ENCODE measurements around the gene HS2ST1. TPM values are rescaled to one million over a fixed set of nuclear protein-coding genes. Genes with fewer than 3 reads are reported as not detected.

The HS2ST1 gene
- total and polyA plus RNA-seq, 2 experiments from 2014 or later = 10.1 to 15.2 TPM

DNA sequence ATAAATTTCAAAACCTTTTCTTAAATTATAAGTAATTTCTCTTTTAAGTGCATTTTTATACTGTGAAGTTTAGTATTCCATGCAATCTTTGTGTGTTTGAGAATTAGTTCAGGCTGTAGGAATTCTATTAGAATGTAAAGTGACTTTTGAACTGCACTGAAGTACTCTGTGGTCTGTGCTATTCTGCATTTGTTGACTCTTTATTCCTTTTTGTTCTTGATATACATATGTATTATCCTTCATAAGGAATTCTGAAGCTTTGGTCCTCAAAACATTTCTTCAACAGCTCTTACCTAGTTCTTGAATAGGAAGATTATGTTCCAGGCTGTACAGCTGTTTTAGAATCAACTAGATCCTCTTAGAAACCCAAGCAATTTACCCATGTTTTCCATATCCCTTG is 158.0 kb downstream of the HS2ST1 start:
- no peak for DNase-seq
- Histone ChIP-seq H3K27me3 (replicated peaks; ENCODE audit: insufficient read depth) (no peaks in the 10 kb centered on the region), H3K9ac (no peak overlapping the region), H2AFZ (no peak overlapping the region), H3K9me3 (ENCODE audit: low read depth) (no peaks in the 10 kb centered on the region), H4K20me1 (ENCODE audit: insufficient read depth) (no peaks in the 10 kb centered on the region), H3K36me3 (ENCODE audit: low read depth) (no peaks in the 10 kb centered on the region), H3K4me2 (ENCODE audit: unreplicated experiment) (no peak overlapping the region), H3K27ac (no peak overlapping the region), H3K4me3 (no peak overlapping the region), H3F3A (ENCODE audit: insufficient read depth) (no peaks in the 10 kb centered on the region), H3K4me1 (ENCODE audit: insufficient read depth) (peaks cover 8% of the 10 kb centered on the region), H3K9me2 (ENCODE audit: insufficient read depth) (no peaks in the 10 kb centered on the region), H3K79me2 (ENCODE audit: insufficient read depth) (no peaks in the 10 kb centered on the region)
- in situ Hi-C loops (cut with MboI) = loop anchor here (10.0 kb wide), 1 partner anchor 228 kb away; no protein-coding TSS in a partner anchor
- no peak for TF ChIP-seq EZH2phosphoT487 (IDR thresholded peaks at IDR 0.05; ENCODE audit: insufficient read depth, low read depth)
- no peak for TF ChIP-seq EZH2 (IDR thresholded peaks at IDR 0.05; ENCODE audit: insufficient read depth, poor library complexity, severe bottlenecking)

DNA sequence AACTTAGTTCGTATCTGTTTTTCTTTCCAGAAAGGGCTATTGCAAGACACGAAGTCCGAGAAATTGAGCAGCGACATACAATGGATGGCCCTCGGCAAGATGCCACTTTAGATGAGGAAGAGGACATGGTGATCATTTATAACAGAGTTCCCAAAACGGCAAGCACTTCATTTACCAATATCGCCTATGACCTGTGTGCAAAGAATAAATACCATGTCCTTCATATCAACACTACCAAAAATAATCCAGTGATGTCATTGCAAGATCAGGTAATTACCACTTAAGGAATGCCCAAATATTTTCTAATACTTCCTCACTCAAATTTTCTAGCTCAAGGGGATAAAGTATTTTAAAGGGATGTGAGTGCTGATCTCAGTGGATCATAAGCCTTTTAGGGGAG is 158.5 kb downstream of the HS2ST1 start:
- WGBS, 2 experiments (ENCODE audit: low coverage in 1 of 2, low lambda C conversion rate in 2 of 2, missing lambda C conversion rate in 2 of 2) = 97 to 98% methylated on average over 7 of the region's 7 CpGs
- no peak for TF ChIP-seq EZH2phosphoT487 (IDR thresholded peaks at IDR 0.05; ENCODE audit: insufficient read depth, low read depth)
- TF ChIP-seq EZH2 (IDR thresholded peaks at IDR 0.05; ENCODE audit: insufficient read depth, poor library complexity, severe bottlenecking) = no peak

DNA sequence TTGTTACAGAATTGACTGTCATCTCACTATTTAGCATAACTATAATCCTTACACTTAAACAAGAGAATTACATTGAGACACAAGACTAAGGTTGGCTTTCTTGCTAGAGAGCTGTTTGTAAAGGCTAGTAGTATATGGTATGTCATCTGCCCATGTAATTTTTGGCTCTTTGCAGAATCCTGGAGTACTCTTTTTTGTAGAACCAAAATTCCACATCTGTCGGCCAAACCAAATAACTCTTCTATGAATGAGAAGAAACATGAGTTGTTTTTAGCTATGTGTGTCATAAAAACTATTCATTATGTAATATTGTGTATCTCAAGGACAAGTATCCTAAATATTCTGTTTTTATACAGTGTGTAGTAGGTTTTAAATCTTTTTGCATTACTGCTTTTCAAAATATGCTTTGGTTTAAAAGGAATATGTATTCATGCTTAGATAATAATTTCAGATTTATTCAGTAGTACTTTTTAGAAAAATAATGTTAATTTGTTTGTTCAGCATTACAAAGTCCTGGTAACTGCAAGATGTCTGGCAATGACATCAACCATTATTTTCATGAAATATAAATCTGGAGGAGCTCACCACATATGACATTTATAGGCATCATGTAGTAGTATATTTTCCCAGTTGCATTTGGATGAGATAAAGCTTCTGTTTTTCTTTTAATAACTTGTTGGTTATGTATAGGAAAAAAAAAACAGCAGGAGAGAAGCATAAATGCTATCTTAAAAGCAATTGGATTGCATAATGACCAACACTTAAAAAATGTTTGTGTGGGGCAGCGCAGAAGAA is 159.8 kb downstream of the HS2ST1 start:
- H4K20me1 ChIP-seq (ENCODE audit: insufficient read depth) = no peaks in the 10 kb centered on the region
- H3K27ac ChIP-seq = no peak overlapping the region
- no peak overlapping the region for H2AFZ ChIP-seq
- no peaks in the 10 kb centered on the region for H3K27me3 ChIP-seq (replicated peaks; ENCODE audit: insufficient read depth)
- H3K9ac ChIP-seq = no peak overlapping the region
- H3K36me3 ChIP-seq (ENCODE audit: low read depth) = no peaks in the 10 kb centered on the region
- TF ChIP-seq EZH2 (IDR thresholded peaks at IDR 0.05; ENCODE audit: insufficient read depth, poor library complexity, severe bottlenecking) (no peak), EZH2phosphoT487 (IDR thresholded peaks at IDR 0.05; ENCODE audit: insufficient read depth, low read depth) (no peak)
- no peaks in the 10 kb centered on the region for H3K9me2 ChIP-seq (ENCODE audit: insufficient read depth)
- no peaks in the 10 kb centered on the region for H3F3A ChIP-seq (ENCODE audit: insufficient read depth)
- no peak overlapping the region for H3K4me3 ChIP-seq
- in situ Hi-C loops (cut with MboI) = loop anchor here (10.0 kb wide), 1 partner anchor 229 kb away; no protein-coding TSS in a partner anchor
- H3K4me2 ChIP-seq (ENCODE audit: unreplicated experiment) = peak overlapping the region; percentile 11
- DNase-seq = peak; percentile 24
- H3K9me3 ChIP-seq (ENCODE audit: low read depth) = no peaks in the 10 kb centered on the region
- peaks cover 8% of the 10 kb centered on the region for H3K4me1 ChIP-seq (ENCODE audit: insufficient read depth)
- no peaks in the 10 kb centered on the region for H3K79me2 ChIP-seq (ENCODE audit: insufficient read depth)
- WGBS, 2 experiments (ENCODE audit: low coverage in 1 of 2, low lambda C conversion rate in 2 of 2, missing lambda C conversion rate in 2 of 2) = 63 to 78% methylated on average over 2 of the region's 2 CpGs

More for the DNA sequence above, 158.5 kb downstream of the HS2ST1 start:
- H3F3A ChIP-seq (ENCODE audit: insufficient read depth) = no peaks in the 10 kb centered on the region
- H3K4me2 ChIP-seq (ENCODE audit: unreplicated experiment) = no peak overlapping the region
- H3K4me3 ChIP-seq = no peak overlapping the region
- H3K27ac ChIP-seq = no peak overlapping the region
- H3K36me3 ChIP-seq (ENCODE audit: low read depth) = no peaks in the 10 kb centered on the region
- H2AFZ ChIP-seq = no peak overlapping the region
- H3K9ac ChIP-seq = no peak overlapping the region
- no peaks in the 10 kb centered on the region for H3K79me2 ChIP-seq (ENCODE audit: insufficient read depth)
- no peaks in the 10 kb centered on the region for H3K27me3 ChIP-seq (replicated peaks; ENCODE audit: insufficient read depth)
- peaks cover 8% of the 10 kb centered on the region for H3K4me1 ChIP-seq (ENCODE audit: insufficient read depth)
- no peaks in the 10 kb centered on the region for H3K9me3 ChIP-seq (ENCODE audit: low read depth)
- no peak for DNase-seq
- H3K9me2 ChIP-seq (ENCODE audit: insufficient read depth) = no peaks in the 10 kb centered on the region
- no peaks in the 10 kb centered on the region for H4K20me1 ChIP-seq (ENCODE audit: insufficient read depth)
- in situ Hi-C loops (cut with MboI) = loop anchor here (10.0 kb wide), 1 partner anchor 228 kb away; no protein-coding TSS in a partner anchor

DNA sequence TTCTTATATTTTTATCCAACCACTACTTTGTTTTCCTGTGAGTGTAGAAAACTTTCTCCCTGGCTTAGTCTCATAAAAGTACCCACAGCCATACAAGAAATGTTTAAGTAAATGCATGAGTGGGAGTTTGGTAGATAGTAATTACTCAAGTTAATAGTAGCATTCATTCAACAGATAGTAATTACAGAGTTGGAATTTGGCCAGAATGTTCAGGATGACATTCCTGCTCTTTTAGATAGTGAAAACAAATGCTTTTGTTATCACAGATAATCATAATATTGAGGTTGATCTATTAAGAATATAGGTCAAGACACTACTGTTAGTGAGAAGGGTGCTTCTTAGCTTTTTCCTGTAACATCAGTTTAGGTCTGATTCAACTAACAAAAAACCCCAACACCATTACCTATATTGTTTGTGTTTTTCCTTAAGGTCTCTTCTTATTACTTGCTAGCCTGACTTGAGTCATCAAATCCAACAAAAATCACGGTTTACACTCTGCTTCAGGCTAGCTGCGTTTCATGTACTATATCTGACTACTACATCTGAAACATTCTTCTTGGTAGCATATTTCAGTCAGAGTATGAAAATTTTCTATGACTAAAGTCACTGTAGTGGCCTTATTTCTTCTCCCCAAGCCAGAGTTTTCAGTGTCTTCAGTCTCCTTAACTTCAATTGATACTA is 163.7 kb downstream of the HS2ST1 start:
- H2AFZ ChIP-seq = no peak overlapping the region
- H3F3A ChIP-seq (ENCODE audit: insufficient read depth) = no peaks in the 10 kb centered on the region
- no peaks in the 10 kb centered on the region for H3K36me3 ChIP-seq (ENCODE audit: low read depth)
- no peaks in the 10 kb centered on the region for H4K20me1 ChIP-seq (ENCODE audit: insufficient read depth)
- TF ChIP-seq EZH2 (IDR thresholded peaks at IDR 0.05; ENCODE audit: insufficient read depth, poor library complexity, severe bottlenecking) (no peak), EZH2phosphoT487 (IDR thresholded peaks at IDR 0.05; ENCODE audit: insufficient read depth, low read depth) (no peak)
- no peaks in the 10 kb centered on the region for H3K9me2 ChIP-seq (ENCODE audit: insufficient read depth)
- H3K27me3 ChIP-seq (replicated peaks; ENCODE audit: insufficient read depth) = no peaks in the 10 kb centered on the region
- H3K79me2 ChIP-seq (ENCODE audit: insufficient read depth) = no peaks in the 10 kb centered on the region
- H3K4me1 ChIP-seq (ENCODE audit: insufficient read depth) = peaks cover 8% of the 10 kb centered on the region
- H3K4me2 ChIP-seq (ENCODE audit: unreplicated experiment) = no peak overlapping the region
- DNase-seq = no peak
- H3K27ac ChIP-seq = no peak overlapping the region
- in situ Hi-C loops (cut with MboI) = loop anchor here (10.0 to 25.0 kb wide), 2 partner anchors 233 to 566 kb away; no protein-coding TSS in a partner anchor
- no peaks in the 10 kb centered on the region for H3K9me3 ChIP-seq (ENCODE audit: low read depth)
- 95 to 96% methylated on average over 2 of the region's 2 CpGs for WGBS, 2 experiments (ENCODE audit: low coverage in 1 of 2, low lambda C conversion rate in 2 of 2, missing lambda C conversion rate in 2 of 2)
- H3K9ac ChIP-seq = no peak overlapping the region
- no peak overlapping the region for H3K4me3 ChIP-seq

Data from GM23248 (cell line).